Limb (tissue), 2 donors: Measurements from ENCODE around the gene ZFP36L1.

Experiments used
- DNase-seq, 2 donors: peaks; one replicate each; pipeline ENCODE4 v3.0.0-alpha.2; 2016; ENCODE audit errors: extremely low spot score in 2 of 2

The ZFP36L1 gene

DNA sequence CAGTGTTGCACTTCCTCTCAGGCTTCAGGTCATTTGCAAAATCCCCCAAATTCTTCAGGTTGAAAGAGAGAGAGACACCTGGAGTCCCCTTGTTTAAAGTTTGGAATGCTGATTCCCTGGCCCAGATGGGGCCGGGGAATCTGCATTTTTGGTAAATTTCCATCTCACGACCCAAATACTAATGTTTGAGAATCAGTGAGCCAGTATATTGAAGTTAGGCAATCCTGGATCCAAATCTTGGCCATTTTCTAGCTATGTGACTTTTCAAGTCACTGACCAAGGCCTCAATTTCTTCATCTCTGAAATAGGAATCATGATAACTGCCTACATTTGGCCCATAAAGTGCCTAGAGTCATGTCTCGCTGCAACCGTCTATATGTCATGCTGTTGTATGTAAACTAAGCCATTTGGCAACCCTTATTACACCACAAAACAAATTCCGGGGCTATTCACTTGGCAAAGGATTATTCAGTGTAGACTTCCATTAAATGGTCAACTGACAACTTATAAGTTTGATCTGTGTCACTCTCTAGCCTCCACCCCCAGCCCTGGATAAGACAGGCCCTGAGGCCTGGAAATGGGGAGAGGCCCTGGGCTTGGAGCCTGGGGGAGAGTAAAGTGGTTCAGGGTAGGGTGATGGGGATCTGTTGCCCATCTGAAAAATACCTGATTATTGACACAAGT, 3.7 kb upstream of the ZFP36L1 start:
- DNase-seq = no peak

DNA sequence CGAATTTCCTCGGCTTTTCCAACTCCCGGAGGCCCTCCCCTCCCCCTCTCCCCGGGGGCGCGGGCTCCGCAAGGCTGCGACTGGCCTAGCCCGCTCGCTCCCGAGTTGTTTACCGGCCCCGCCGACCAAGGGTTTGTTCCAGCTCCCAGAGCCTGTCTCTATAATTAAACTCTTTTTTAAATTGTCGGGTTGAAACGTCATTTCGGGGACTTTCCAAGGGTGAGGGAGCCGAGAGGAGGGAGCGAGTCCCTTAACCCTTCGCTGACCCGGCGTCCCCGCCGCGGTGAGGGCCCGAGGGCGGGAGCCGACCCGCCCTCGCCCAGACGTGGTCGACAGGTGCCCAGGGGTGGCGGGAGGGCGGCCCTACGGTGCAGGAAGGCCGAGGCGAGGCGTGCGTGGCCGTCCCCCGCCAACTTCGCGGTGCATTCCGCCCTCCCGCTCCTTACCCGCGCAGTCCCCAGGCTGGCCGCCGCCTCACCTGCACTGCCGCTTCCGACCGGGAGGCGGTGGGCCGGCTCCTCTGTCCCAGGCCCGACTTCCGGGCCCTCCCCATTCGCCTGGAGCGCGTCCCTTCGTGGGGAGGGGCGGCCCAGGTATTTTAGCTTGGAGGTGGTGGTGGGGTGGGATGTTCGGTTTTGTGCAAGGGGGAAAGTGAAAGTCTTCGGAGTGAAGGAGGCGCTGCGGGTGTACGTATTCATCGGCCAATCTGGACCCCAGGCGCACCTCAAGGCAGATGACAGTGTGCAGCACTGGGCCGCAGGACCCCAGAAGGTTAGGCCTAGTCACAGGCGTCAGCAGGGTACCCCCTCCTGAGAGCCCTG, 2.9 kb upstream of the ZFP36L1 start:
- peak; percentile 80 to 89 for DNase-seq

DNA sequence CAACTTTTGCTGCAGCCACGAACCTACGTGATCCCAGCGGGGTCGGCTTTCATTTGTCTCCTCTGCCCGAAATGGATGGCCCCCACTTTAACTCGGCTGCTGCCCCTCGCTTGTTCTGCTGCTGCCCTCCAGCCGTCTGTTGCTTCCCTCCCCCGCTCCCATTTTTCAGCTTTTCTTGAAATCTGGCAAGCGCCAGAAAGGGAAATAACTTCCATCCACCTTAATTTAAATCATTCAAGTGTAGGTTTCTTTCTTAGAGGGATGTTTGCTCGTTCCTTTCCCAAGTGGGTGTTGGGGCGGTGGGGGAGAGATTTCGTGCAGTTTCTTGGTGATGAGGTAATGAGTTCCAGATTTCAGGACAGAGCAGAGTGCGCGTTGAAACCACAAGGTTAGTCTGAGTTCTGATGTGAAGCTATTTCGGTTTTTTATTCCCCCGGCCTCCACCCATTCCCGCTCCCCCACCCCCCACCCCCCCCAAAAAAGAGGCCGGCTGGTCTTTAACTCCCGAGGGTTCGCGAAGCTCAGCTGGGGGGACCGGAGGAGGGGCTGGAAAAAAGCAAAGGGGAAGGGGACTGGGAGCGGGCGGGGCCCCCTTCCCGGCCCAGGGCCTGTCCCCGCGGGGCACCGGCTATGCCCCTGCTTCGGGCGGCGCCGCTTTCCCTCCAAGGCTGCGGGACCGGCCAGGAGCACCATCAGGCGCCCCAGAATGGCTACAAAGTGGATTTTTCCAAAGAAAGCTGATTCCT, 2.2 kb upstream of the ZFP36L1 start:
- DNase-seq = peak; percentile 88

DNA sequence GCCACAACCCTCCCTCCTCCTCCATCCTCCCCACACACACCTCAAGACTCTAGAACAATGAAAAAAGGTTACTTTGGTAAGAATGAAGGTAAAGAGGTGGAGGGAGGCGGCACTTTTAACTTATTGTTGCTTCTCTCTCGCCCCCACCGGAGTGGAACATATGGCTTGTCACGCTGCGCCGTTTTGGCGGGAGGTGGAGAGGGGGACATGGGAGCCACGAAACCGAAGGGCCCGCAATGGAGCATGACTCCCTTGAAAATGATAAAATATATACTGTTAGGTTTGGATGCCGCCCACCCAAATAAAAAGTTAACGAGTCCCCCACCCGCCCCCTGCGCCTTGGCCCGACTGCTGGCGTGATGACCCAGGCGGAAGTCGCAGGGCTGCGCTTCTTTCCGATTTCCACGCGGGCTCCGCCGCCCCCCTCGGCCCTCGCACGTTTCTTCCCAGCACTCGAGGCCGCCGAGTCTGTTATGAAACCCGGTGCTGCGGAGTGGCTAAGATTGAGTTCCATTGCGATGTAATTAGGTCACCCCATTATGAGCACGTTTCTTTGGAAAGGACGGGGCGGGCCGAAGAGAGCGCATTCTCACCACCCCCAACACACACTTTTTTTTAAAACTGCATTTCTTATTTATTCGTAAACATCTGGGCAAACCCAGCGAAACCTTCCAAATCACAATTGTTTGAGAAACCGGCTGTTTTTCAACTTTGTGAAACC, 1.4 kb upstream of the ZFP36L1 start:
- DNase-seq = peak; percentile 81 to 87

DNA sequence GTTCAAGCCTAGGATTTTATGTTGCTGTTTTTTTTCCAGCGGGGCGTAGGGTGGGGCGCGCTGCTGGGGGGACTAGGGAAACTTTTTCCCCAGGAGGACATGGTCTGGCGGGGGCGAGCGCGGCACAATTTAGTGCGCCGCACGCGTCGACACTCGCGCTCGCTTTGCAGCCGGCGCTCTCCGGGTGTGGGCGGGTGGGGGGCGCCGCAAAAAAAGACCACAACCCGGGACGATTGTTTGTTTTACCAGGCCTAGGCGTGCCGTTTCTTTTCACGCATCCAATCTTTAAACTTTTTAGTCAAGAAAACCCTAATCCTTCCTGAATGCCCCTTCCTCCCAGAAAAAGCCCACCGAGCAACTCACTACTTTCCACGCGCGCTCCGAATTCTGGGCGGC, 865 bp upstream of the ZFP36L1 start:
- DNase-seq = no peak

DNA sequence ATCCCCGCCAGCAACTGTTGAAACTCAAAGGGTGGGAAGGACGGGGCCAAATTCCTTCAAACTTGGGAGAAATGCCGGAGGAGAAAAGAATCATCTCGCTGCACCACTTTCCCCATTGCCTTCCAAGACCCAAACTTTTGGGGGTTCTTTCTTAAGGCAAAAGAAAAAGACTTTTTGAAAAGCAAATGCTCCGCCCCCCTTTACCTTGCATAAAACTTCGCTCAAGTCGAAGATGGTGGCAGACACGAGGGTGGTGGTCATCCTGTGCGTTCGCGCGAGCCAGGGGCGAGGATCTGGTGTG, 239 bp downstream of the ZFP36L1 start:
- no peak for DNase-seq

DNA sequence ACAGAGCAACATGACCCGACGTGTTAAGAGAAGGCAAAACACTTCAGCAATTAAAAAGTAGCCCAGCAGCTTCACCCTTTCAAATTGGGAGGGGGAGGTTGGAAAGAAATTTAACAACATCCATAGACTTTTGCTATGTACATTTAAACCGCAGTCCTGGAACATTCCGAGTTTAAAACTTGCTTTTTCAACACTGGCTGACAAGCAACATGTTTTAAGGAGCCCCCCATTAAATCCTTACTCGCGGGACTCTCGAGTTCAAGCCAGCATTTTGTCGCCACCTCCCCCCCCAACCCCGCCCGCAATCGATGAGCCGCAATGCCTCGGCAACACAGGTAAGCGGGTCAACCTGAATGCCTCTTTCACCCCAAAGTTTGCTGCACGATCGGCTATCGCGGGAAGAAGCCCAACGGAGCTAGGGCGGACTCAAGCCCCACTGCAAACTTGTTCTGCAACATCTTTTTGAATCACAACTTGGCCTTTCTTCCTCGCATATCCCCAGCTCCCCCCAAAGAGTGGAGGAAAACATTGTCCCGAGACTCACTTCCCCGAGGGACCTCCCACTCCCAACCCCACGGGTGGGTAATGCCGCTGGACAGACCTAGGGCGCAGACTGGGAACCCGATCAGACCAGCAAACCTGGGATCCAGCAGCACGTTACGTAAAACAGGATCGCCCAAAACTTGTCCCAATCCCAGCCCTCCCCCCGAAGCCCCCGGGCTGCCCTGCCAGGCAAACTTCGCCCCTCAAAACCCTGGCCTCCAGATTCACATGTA, 777 bp downstream of the ZFP36L1 start:
- DNase-seq = peak in 1 of 2 donors; percentile 59

DNA sequence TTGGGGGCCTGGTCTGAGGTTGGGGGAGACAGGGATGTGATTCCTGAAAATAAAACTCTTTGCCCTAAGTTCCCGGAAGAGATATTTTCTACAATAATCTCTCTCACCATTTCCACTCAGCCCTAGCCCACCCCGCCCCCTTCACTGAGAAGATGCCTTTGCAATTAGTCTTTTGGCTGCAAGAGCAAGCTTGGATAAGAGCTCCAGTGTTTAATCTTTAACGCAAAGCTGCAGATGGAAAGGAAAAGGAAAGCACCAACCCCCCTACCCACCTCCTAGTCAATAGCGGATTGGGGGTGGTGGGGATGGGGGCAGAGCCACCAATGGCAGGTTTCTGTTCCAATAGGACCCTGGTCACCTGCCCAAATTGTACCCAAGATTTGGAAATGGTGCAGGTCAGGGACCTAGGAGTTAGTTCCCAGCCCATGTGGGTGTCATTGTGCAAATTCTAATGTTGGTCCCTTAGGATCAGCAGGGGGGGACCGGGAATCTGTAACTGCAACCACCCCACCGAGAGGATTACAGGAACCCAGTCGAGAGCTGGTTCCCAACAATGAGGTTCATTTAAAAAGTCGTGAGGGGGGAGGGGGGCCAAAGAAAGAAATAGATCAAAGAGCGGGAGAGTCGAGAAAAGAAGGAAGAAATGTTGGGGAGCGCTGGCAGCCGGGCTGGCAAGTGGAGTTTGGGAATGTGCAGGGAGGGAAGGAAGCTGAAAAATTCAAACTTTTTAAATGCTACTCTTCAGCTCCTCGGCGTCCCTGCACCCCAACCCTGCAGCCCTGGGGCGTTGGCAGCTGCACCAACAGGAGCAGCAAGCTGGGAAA, 1.6 kb downstream of the ZFP36L1 start:
- DNase-seq = peak in 1 of 2 donors; percentile 53

DNA sequence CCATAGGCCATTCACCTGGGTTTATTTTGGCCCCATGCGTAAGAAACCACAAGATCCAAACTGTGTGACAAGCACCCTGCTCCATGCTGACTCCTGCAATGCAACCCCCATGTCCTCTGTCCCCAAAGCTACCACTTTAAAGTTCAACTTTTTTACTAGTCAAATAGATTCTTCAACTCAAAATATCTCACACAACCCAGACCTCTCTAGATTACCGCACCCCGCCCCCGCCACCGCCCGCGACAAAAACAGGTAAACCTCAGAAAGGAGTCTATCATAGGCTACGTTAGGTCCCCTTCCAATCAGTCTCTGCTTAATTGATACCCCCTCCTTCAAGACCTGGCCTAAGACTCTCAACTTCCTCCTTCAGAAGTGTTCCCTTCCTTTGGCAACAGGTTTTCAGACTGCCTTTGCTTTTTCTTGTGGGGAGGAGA, 2.2 kb downstream of the ZFP36L1 start:
- DNase-seq = peak in 1 of 2 donors; percentile 60

DNA sequence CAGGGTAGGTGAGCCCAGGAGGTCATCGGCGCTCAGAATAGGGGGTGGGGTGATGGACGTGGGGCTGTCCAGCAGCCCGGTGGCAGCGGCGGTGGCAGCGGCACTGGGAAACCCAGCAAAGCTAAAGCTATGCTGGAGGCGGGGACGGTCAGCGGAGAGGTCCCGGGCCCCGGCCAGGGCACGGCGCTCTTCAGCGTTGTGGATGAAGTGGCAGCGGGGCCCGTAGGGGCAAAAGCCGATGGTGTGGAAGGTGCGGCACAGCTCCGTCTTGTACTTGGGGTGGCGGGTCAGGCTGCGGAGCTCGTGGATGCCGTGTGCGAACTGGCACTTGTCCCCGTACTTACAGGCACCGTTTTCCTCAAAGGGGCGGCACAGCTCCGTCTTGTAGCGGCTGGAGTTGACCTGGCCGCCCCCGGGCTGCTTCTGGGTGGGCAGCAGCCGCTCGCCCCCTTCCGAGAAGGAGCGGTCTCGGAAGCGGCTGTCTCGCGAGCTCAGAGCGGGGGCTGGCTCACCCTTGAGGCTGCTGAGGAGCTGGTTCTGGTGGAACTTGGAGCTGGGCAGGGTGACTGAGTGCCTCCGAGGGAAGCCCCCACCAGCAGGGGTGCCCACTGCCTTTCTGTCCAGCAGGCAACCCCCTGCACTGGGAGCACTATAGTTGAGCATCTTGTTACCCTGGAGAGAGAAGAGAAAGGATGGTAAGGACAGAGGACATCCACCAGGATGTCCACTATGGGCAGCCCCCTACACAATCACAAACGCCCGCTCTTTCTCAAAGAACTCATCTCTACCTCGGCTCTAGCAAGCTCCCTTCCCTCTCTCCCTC, 2.8 kb downstream of the ZFP36L1 start:
- peak in 1 of 2 donors; percentile 66 for DNase-seq

DNA sequence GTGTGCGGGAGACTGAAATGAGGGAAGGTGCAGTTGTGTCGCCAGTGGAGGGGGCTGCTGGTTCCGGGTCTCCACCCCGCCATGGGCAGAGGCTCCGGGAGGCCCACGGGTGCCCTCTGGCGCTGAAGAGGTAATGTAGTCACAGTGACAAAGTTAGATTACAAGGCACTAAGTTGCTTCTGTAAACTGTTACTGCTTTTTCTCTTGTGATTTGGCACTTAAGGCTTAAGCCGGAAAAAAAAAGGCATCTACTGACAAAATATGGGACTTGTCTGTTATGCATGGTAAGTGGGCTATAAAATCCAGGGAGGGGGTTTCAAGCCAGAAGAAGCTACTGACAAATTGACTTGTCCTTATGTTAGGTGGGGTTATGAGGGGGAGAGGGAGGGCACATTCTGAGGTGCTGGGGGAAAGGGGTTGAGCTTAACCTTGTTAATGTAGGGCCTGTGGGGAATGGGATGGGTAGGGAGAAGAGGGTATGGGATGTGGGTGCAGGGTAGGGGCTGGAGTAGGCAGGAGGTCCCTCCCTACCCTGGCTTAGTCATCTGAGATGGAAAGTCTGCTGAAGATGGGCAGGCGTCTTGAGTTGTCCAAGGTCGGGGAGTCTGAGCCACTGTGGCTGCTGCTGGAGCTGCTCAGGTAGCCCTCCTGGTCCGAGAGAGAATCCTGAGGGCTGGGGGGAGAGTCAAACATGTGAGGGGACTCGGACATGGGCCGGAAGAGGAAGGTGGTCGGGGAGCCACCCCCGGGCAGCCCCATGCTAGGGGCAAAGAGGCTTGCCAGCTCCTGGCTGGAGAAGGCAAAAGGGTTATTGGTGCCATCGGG, 3.7 kb downstream of the ZFP36L1 start:
- DNase-seq = peak; percentile 84 to 89

DNA sequence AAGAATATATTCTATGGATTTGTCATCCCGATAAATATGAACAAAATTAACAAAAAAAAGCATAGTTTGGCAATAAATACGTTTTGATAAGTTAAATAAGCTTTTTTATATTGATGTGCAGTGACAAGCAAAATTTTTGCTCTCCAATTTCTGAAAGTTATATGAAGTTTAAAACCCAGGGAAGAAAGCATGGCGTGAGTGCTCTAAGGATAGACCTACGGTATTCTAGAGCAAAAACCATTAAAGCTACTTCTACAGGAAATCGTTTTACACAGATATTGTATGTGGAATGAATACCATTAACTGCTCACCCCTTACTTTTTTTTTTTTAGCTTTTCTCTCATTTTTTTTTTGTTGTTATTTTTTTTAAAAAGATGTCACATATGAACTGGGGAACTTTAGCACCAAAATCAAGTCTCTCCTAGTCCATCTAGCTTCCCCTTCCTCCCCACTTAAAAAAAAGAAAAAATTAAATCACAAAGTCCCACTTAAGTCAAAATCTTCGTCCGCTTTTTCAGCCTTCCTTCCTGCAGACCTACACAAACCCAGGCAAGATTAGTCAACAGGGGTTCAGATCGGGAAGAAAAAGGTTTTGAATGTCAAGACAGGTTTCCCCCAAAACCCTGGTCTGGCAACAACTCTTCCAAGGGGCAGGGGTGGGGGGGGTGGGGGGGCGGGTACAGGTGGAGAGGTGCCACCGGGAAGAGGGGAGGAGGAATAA, 4.4 kb downstream of the ZFP36L1 start:
- DNase-seq = no peak

DNA sequence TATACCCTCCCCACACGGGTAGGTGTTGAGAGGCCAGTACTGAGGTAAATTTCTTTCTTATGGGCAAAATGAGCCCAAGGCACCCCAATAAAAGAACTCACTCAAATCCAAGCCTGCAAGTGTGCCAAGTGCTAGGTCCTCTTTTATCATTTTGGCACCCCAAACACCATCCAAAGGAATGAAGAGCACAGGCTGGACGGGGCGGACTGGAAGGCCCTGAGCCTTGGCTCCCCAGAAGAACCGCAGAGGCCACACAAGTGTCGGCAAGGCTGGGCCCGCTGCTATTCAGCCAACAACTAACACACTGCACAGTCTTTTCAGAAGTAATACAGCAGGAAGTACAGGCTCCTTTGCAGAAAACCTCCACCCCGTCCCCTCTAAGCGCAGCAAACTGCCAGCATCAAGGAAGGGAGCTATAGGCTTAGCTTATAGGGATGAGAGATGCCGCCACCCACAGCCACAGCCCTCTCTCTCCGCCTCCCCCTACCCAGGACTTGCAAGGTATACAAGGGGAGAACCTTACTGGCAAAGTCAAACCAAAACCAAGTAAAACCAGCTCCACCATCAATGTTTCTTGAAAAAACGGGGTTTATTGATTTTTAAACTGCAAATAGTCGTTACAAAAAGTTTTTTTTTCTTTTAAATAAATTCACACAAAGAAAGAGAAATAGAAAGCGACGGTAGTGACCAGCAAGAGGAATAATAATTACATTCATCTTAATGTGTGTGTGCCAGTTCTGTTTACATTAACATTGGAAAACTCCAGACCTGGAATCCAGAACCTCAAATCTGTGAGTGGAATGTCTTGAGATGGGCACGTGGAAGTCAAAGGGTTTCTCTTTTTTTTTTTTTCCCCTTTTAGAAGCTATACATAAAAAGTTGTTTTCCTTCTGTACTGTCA, 5.5 kb downstream of the ZFP36L1 start:
- peak in 1 of 2 donors; percentile 54 for DNase-seq

DNA sequence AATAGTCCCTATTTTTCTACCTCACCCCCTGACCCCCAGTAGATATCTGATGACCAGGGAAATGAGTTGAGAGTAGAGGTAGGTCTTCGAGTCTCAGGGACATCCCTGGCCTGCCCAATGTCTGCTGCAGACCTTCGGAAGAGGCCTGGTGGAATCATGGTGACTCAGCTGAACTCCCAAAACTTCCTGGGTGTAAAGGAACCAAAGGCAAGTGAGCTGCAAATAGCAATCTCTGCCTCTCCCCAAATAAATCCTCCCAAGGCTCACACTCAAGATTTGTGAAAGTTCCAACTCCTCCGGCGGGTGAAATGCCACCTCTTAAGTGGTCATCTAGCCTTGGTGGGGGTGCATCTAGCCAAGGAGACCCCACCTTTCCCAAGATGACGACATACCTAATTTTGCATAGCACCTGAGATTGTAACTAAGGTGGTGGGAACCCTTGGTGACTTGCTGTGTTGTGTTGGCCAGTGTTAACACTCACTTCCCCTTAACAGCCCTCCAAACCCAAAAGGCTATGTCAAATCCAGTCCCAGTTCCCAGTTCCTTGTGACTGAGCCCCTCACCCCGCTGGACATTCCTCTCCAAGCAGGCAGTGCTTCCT, 6.3 kb downstream of the ZFP36L1 start:
- DNase-seq = peak in 1 of 2 donors; percentile 50

DNA sequence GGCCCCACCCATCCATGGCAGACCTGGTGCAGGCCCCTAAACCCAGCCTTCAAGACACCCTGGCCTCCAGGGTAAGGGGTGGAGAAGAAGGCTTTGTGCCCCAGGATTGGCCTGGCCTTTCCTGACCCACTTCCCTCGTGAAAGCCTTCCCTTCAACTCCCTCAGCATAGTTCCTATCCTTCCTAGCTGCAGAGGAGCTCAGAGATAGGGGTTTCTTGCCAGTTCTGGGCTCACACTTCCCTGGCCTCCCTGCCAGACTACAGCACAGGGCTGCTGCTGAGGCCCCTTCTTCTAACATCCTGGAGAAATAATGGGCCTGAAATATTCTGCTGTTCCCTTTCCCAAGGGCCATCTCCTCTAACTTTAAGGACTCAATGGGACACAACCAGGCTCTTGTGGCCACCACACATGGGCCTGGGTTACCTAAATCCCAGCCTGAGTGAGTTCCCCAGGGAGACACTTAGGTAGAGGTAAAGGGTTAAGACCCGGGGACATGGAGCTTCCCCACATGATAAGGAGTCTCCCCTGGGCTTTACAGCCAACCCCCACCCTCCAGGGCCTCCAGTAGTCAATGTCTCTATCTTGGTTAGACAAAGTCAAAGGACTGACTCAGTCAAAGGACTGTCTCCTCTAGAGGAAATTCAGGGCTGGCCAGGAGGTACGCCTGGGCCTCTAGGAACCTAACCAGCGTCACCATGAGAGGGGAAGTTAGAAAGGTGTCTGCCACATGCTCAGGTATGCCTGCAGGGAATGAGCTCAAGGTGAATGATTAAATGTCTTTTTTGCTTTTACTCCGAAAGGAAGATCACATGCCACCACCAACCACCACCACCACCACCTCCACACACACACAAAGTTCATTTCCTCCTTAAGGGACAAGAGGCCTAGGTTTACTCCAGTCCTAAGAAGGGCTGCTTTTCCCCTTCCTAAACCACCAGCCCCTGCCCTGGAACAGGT, 7.1 kb downstream of the ZFP36L1 start:
- peak in 1 of 2 donors; percentile 47 for DNase-seq
